ENCODE results near the gene TLX2. TPM values are rescaled to one million over a fixed set of nuclear protein-coding genes. Genes with fewer than 3 reads are reported as not detected.

TLX2 gene
- total and polyA plus RNA-seq, 2 of the 8 experiments (the other 6 are each of a cell fraction or from before 2014, with no cell fraction given): 0.06 to 0.17 TPM

DNA sequence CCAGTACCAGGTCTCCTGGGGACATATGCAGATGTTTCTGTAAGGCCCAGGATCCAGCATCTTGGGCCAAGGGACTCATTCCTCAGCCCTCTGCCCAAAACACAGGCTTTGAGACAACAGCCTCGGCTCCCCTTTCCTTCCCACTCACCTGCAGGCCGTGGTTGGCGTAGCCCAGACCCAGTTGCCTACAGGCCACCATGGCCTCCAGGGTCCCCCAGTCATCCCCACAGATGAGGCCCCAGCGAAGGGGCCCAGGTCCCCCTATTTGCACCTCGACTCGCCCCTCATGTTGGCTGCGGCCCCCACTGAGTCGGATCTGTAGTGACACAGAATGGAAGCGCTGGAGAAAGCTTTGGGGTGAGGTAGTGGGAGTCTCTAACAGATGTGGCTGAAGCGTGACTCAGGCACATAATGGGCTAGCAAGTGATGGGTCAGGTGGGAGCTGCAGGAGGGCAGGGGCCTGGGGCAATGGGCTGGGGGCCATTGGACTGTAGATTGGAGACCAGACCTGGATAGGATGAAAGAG is 21.3 kb downstream of the TLX2 start:
- no peak overlapping the region for H2BK20ac ChIP-seq (ENCODE audit: low read length)
- H3K4me1 ChIP-seq (replicated peaks in 1 of 4; ENCODE audit: control insufficient read depth in 3 of 4, insufficient read depth in 4 of 4, low read length in 3 of 4): peaks cover 4 to 5% (median 4%) of the 10 kb centered on the region in 4 experiments; a peak in 6 of 7 replicates
- ChIA-PET POLR2A (ENCODE audit: partially characterized antibody) (interaction anchor here (1.1 to 2.3 kb wide), 5 partner anchors 9 to 37 kb away, joined by 3 to 6 read pairs (median 3); partner anchors contain the start of genes DQX1 and LBX2), CTCF (ENCODE audit: partially characterized antibody) (interaction anchor here (0.5 to 7.0 kb wide), 5 partner anchors 11 to 52 kb away, joined by 3 to 53 read pairs (median 3); no protein-coding TSS in a partner anchor)
- H2AK5ac ChIP-seq (ENCODE audit: low read depth, low read length): no peak overlapping the region
- TF ChIP-seq YY1 (IDR thresholded peaks at IDR 0.05; ENCODE audit: low read depth, low read length) (no peak), SUZ12 (IDR thresholded peaks at IDR 0.05; ENCODE audit: low read length) (no peak), GABPA (IDR thresholded peaks at IDR 0.05; ENCODE audit: borderline replicate concordance, insufficient read depth, low read length) (no peak)
- TF ChIP-seq, protein P1, sequence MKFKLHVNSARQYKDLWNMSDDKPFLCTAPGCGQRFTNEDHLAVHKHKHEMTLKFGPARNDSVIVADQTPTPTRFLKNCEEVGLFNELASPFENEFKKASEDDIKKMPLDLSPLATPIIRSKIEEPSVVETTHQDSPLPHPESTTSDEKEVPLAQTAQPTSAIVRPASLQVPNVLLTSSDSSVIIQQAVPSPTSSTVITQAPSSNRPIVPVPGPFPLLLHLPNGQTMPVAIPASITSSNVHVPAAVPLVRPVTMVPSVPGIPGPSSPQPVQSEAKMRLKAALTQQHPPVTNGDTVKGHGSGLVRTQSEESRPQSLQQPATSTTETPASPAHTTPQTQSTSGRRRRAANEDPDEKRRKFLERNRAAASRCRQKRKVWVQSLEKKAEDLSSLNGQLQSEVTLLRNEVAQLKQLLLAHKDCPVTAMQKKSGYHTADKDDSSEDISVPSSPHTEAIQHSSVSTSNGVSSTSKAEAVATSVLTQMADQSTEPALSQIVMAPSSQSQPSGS (IDR thresholded peaks at IDR 0.05; ENCODE audit: low read length): no peak
- H2BK5ac ChIP-seq (ENCODE audit: low read depth, low read length): no peak overlapping the region
- no peak overlapping the region for H2BK120ac ChIP-seq (replicated peaks; ENCODE audit: low read depth, low read length)
- no peak overlapping the region for H2BK12ac ChIP-seq (ENCODE audit: low read depth, low read length)
- peaks cover 2% of the 10 kb centered on the region; the same call in 1 of the 2 replicates for H3K79me1 ChIP-seq (ENCODE audit: low read depth, low read length)
- 91% methylated on average over 10 of the region's 10 CpGs; no CpG with 5 or more reads in 1 of the 2 experiments for WGBS, 2 experiments (ENCODE audit: extremely low coverage in 1 of 2, insufficient coverage in 1 of 2, insufficient read length in 1 of 2, insufficient replicate concordance in 2 of 2, low coverage in 1 of 2, low lambda C conversion rate in 2 of 2, missing lambda C conversion rate in 1 of 2)
- no peak overlapping the region for H3K23ac ChIP-seq (ENCODE audit: insufficient read length)
- no peak overlapping the region for H3K18ac ChIP-seq (ENCODE audit: extremely low read depth, low read length)
- H3K4me3 ChIP-seq (ENCODE audit: extremely low read depth in 1 of 4, insufficient read depth in 2 of 4, low read depth in 3 of 4, low read length in 4 of 4): no peak overlapping the region
- H4K20me1 ChIP-seq (replicated peaks in 1 of 2; ENCODE audit: control insufficient read depth in 1 of 2, insufficient read depth in 2 of 2, low read length in 2 of 2): peaks cover 6 to 10% of the 10 kb centered on the region in 2 experiments
- no peaks in the 10 kb centered on the region for H3K9me3 ChIP-seq (ENCODE audit: insufficient read depth in 2 of 2, low read depth in 1 of 2, low read length in 1 of 2)
- H3K79me2 ChIP-seq (ENCODE audit: control insufficient read depth in 1 of 2, insufficient read depth in 2 of 2, low read length in 2 of 2): no peaks in the 10 kb centered on the region
- H3K4ac ChIP-seq (replicated peaks; ENCODE audit: insufficient read length, low read depth, low read length): no peak overlapping the region
- H3K4me2 ChIP-seq (ENCODE audit: insufficient read depth in 1 of 2, low read depth in 2 of 2, low read length in 2 of 2): no peak overlapping the region
- H3K27me3 ChIP-seq (replicated peaks in 1 of 4; ENCODE audit: control insufficient read depth in 3 of 4, extremely low read depth in 1 of 4, insufficient read depth in 3 of 4, low read length in 3 of 4): no peaks in the 10 kb centered on the region; a peak in 1 of 7 replicates
- no peak for FAIRE-seq
- H4K5ac ChIP-seq (ENCODE audit: insufficient read length, low read depth, low read length): no peak overlapping the region
- H4K8ac ChIP-seq (ENCODE audit: extremely low read depth, insufficient read depth, low read length): no peak overlapping the region
- no peak overlapping the region for H3K56ac ChIP-seq (replicated peaks; ENCODE audit: insufficient read length, low read depth, low read length)
- no peak for DNase-seq (ENCODE audit: low read depth in 1 of 2, low spot score in 2 of 2)
- H2AFZ ChIP-seq (ENCODE audit: low read length): no peak overlapping the region
- H2BK15ac ChIP-seq (ENCODE audit: low read length): no peak overlapping the region
- H3K36me3 ChIP-seq (ENCODE audit: control insufficient read depth in 2 of 4, insufficient read depth in 4 of 4, low read length in 3 of 4): peaks cover 2 to 17% (median 10%) of the 10 kb centered on the region in 4 experiments; a peak in 7 of 8 replicates
- H3K23me2 ChIP-seq (ENCODE audit: low read depth, low read length): peaks cover 2% of the 10 kb centered on the region; the same call in 1 of the 2 replicates
- H3K27ac ChIP-seq (ENCODE audit: low read depth, low read length): no peak overlapping the region
- H3K14ac ChIP-seq (ENCODE audit: insufficient read length): no peak overlapping the region
- no peak overlapping the region for H3K9ac ChIP-seq (replicated peaks in 1 of 4; ENCODE audit: extremely low read depth in 1 of 4, low read depth in 3 of 4, low read length in 3 of 4)
- no peak overlapping the region for H4K91ac ChIP-seq (replicated peaks; ENCODE audit: insufficient read length, low read length)

All from H1 (cell line).